T-cell (primary cell): ENCODE data around the gene MANSC4. TPM values are rescaled to one million over a fixed set of nuclear protein-coding genes. Genes with fewer than 3 reads are reported as not detected.
"Not testable (repeated sequence)": the region's sequence is repeated elsewhere in the genome, so short reads cannot be mapped to it uniquely, and the experiment has no call there.

Source experiments
- ATAC-seq, 4 experiments: fragments of 200-7000 bp in 3 of 4; fragments of 150-1000 bp in 1 of 4; cut with Tn5 transposase; replicated peaks in 1 of 4; 1 replicate in 3 of 4; 2 replicates in 1 of 4; pipeline ENCODE4 v1.10.0; 2021; ENCODE audit warnings: moderate library complexity in 3 of 4, mild to moderate bottlenecking in 2 of 4, moderate number of reproducible peaks in 1 of 4
- CTCF ChIA-PET, 2 donors: fragments of 300-600 bp; sonication (Branson Sonifier 250); formaldehyde crosslinking; loops; one replicate each; lab custom pipeline; 2022; ENCODE audit warnings: antibody characterized with exemption in 2 of 2; lab: Charles Lee
- POLR2A ChIA-PET, 2 donors: fragments of 300-600 bp; sonication (Branson Sonifier 250); formaldehyde crosslinking; loops; one replicate each; lab custom pipeline; 2022; ENCODE audit warnings: antibody characterized with exemption in 2 of 2; lab: Charles Lee
- DNase-seq, 35 experiments: peaks; one replicate each; pipeline versions ENCODE4 v3.0.0 to v3.0.0-alpha.2; 2013 to 2023
- H3K27ac ChIP-seq: one replicate; pipeline ENCODE4 v1.5.1; 2013; ENCODE audit warnings: low read length
- H3K27me3 ChIP-seq, 2 experiments: replicated peaks in 1 of 2; 1 replicate in 1 of 2; 2 replicates in 1 of 2; pipeline versions ENCODE4 v1.6.1 to v1.7.0; 2013; ENCODE audit warnings: low read length in 1 of 2, mixed read lengths in 1 of 2; ENCODE audit not compliant: control insufficient read depth in 2 of 2, insufficient read depth in 2 of 2; ENCODE audit errors: extremely low read depth in 1 of 2
- H3K36me3 ChIP-seq, 2 donors: 1 replicate in 1 of 2; 2 replicates in 1 of 2; pipeline versions ENCODE4 v1.6.1 to v1.7.0; 2013; ENCODE audit warnings: low read length in 1 of 2; ENCODE audit not compliant: control insufficient read depth in 2 of 2, insufficient read depth in 1 of 2; ENCODE audit errors: extremely low read depth in 1 of 2
- H3K4me1 ChIP-seq, 2 experiments: 1 replicate in 1 of 2; 2 replicates in 1 of 2; pipeline versions ENCODE4 v1.6.1 to v1.7.0; 2013; ENCODE audit warnings: low read length in 2 of 2, mixed read lengths in 1 of 2; ENCODE audit not compliant: insufficient read depth in 2 of 2, control insufficient read depth in 1 of 2; ENCODE audit errors: extremely low read depth in 1 of 2
- H3K4me3 ChIP-seq, 2 donors: 1 replicate in 1 of 2; 2 replicates in 1 of 2; pipeline versions ENCODE4 v1.5.1 to v1.7.0; 2013; ENCODE audit warnings: mild to moderate bottlenecking in 2 of 2, low read length in 1 of 2, moderate library complexity in 1 of 2; ENCODE audit not compliant: control insufficient read depth in 1 of 2; ENCODE audit errors: extremely low read depth in 1 of 2
- H3K9me3 ChIP-seq: 2 replicates; pipeline ENCODE4 v1.7.0; 2013
- H3K27ac Mint-ChIP-seq, 2 donors: one replicate each; pipeline ENCODE4 v1.8.0; 2020 to 2021; ENCODE audit warnings: mild to moderate bottlenecking in 2 of 2, mixed read lengths in 2 of 2
- H3K27me3 Mint-ChIP-seq, 2 donors: one replicate each; pipeline ENCODE4 v1.8.0; 2021 to 2022; ENCODE audit warnings: mixed read lengths in 2 of 2
- H3K36me3 Mint-ChIP-seq: one replicate; pipeline ENCODE4 v1.8.0; 2021; ENCODE audit warnings: mixed read lengths
- H3K4me1 Mint-ChIP-seq, 3 donors: one replicate each; pipeline ENCODE4 v1.8.0; 2020 to 2022; ENCODE audit warnings: mixed read lengths in 3 of 3, mild to moderate bottlenecking in 1 of 3
- H3K4me3 Mint-ChIP-seq, 3 donors: one replicate each; pipeline ENCODE4 v1.8.0; 2020 to 2022; ENCODE audit warnings: mild to moderate bottlenecking in 3 of 3, mixed read lengths in 3 of 3, moderate library complexity in 3 of 3
- H3K9me3 Mint-ChIP-seq, 3 donors: one replicate each; pipeline ENCODE4 v1.8.0; 2020 to 2022; ENCODE audit warnings: mixed read lengths in 3 of 3
- WGBS: methylation state at CpG from one replicate; pipeline ENCODE4 v1.1.5; 2013; ENCODE audit warnings: missing lambda C conversion rate; ENCODE audit not compliant: insufficient coverage; 5-methylcytosine and 5-hydroxymethylcytosine counted together
- total RNA-seq, 35 experiments: library from RNA in 6 of 35; stranded (reverse) in 6 of 35; fragments of 120-200 nt in 1 of 35; gene quantifications; one replicate each; pipeline versions ENCODE4 v1.2.1 to v1.2.4 and lab custom pipeline; 2013 to 2026

MANSC4 gene
- total RNA-seq, 5 donors from 2014 or later (not counting 1 experiment from before 2014, with no cell fraction given) = not detected

GRCh38 chr12:27754795-27755194 is 25.2 kb downstream of the MANSC4 start:
- ATAC-seq (no peak), DNase-seq (no peak)
- 100% methylated on average over 1 of the region's 3 CpGs for WGBS
- CTCF ChIA-PET = interaction anchor here (0.6 to 0.7 kb wide), 8 partner anchors 9 to 1053 kb away, joined by 3 to 6 read pairs (median 3); no protein-coding TSS in a partner anchor
- POLR2A ChIA-PET = interaction anchor here in 1 of 2 donors (0.6 to 0.7 kb wide), 2 partner anchors 50 to 550 kb away, joined by 3 to 4 read pairs; no protein-coding TSS in a partner anchor
- Mint-ChIP-seq H3K4me1 (no peaks in the 10 kb centered on the region), H3K4me3 (no peak overlapping the region), H3K27ac (no peak overlapping the region), H3K9me3 (no peaks in the 10 kb centered on the region), H3K36me3 (peaks cover 21% of the 10 kb centered on the region), H3K27me3 (no peaks in the 10 kb centered on the region)
- H3K27ac ChIP-seq = no peak overlapping the region
- H3K27me3 ChIP-seq = no peaks in the 10 kb centered on the region
- H3K36me3 ChIP-seq = peaks cover 3 to 8% of the 10 kb centered on the region in 2 donors
- no peaks in the 10 kb centered on the region for H3K9me3 ChIP-seq
- H3K4me1 ChIP-seq = no peaks in the 10 kb centered on the region
- H3K4me3 ChIP-seq = no peak overlapping the region

DNA sequence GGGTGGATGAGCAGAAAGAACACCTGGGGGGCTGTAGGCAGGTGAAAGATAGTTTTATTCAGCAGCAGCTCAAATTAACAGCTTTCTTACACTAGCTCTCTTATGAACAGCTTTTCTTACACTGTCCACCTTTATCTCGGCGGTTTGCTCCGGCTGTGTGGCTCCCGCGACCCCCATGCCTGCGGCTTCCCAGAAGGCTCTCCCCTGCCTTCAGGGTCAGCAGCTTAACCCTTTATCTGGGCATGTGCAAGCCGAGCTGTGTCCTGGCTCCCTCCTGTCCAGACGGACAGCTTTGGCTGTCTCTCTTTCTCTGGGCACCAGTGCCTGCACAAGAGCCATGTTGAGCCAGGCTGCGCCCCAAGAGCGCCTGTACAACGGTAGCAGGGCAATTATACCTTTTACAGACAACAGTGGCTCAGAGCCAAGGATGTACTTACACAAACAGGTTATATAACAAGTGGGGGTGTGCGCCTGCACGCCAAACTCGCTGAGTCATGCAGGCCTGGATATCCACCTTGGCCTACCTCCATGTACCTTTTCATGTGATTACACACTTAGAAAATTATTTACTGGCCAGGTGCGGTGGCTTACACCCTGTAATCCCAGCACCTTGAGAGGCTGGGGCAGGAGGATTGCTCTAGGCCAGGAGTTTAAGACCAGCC is 28.5 kb downstream of the MANSC4 start:
- H3K27ac Mint-ChIP-seq = no peak overlapping the region
- no peak overlapping the region for H3K4me3 ChIP-seq
- H3K4me1 Mint-ChIP-seq = no peaks in the 10 kb centered on the region
- CTCF ChIA-PET = no interaction called here
- DNase-seq = no peak
- 100% methylated on average over 10 of the region's 15 CpGs for WGBS
- no peak overlapping the region for H3K4me3 Mint-ChIP-seq
- peaks cover 3 to 13% of the 10 kb centered on the region in 2 donors for H3K36me3 ChIP-seq
- POLR2A ChIA-PET = no interaction called here
- no peaks in the 10 kb centered on the region for H3K27me3 ChIP-seq
- ATAC-seq = no peak
- no peaks in the 10 kb centered on the region for H3K9me3 ChIP-seq
- H3K27me3 Mint-ChIP-seq = no peaks in the 10 kb centered on the region
- no peak overlapping the region for H3K27ac ChIP-seq
- no peaks in the 10 kb centered on the region for H3K9me3 Mint-ChIP-seq
- peaks cover 20% of the 10 kb centered on the region for H3K36me3 Mint-ChIP-seq
- H3K4me1 ChIP-seq = no peaks in the 10 kb centered on the region

GRCh38 chr12:27747111-27747820 is 32.8 kb downstream of the MANSC4 start:
- Mint-ChIP-seq H3K36me3 (peaks cover 32% of the 10 kb centered on the region), H3K27me3 (no peaks in the 10 kb centered on the region), H3K9me3 (no peaks in the 10 kb centered on the region), H3K4me1 (no peaks in the 10 kb centered on the region), H3K4me3 (no peak overlapping the region), H3K27ac (no peak overlapping the region)
- no CpG with 5 or more reads among the region's 3 CpGs for WGBS
- Histone ChIP-seq H3K4me3 (no peak overlapping the region), H3K27me3 (no peaks in the 10 kb centered on the region), H3K27ac (no peak overlapping the region), H3K36me3 (peaks cover 5 to 29% of the 10 kb centered on the region in 2 donors), H3K4me1 (no peaks in the 10 kb centered on the region), H3K9me3 (no peaks in the 10 kb centered on the region)
- ATAC-seq (no peak), DNase-seq (no peak)
- CTCF ChIA-PET = no interaction called here
- POLR2A ChIA-PET = no interaction called here

GRCh38 chr12:27745734-27746133 is 34.3 kb downstream of the MANSC4 start:
- POLR2A ChIA-PET, H3K27ac ChIP-seq, H3K27me3 ChIP-seq, H3K9me3 ChIP-seq, H3K9me3 Mint-ChIP-seq, DNase-seq, H3K4me3 Mint-ChIP-seq, ATAC-seq, H3K4me1 ChIP-seq, H3K27me3 Mint-ChIP-seq, H3K4me3 ChIP-seq, H3K4me1 Mint-ChIP-seq, H3K27ac Mint-ChIP-seq: not testable (repeated sequence)
- no CpG with 5 or more reads among the region's 1 CpG for WGBS
- CTCF ChIA-PET = interaction anchor here in 1 of 2 donors (0.5 to 1.8 kb wide), 3 partner anchors 9 to 41 kb away, joined by 3 to 6 read pairs (median 3); no protein-coding TSS in a partner anchor
- peaks cover 5 to 29% of the 10 kb centered on the region in 2 donors for H3K36me3 ChIP-seq
- H3K36me3 Mint-ChIP-seq = peaks cover 35% of the 10 kb centered on the region

DNA sequence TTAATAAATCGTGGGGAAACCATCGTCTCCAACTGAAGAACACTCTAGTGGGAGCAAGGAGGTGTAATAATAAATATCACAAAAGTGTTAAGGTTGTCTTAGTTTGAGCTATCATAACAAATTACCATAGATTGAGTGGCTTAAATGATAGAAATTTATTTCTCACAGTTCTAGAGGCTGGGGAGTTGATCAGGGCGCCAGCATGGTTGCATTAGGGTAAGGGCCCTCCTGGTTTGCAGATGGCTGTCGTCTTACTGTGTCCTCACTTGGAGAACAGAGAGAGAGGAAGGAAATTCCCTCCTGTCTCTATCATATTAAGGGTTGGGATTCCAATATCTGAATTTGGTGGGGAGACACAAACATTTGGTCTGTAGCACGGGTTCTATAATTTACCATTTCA is 36.4 kb downstream of the MANSC4 start:
- CTCF ChIA-PET = no interaction called here
- peaks cover 5 to 38% of the 10 kb centered on the region in 2 donors for H3K36me3 ChIP-seq

DNA sequence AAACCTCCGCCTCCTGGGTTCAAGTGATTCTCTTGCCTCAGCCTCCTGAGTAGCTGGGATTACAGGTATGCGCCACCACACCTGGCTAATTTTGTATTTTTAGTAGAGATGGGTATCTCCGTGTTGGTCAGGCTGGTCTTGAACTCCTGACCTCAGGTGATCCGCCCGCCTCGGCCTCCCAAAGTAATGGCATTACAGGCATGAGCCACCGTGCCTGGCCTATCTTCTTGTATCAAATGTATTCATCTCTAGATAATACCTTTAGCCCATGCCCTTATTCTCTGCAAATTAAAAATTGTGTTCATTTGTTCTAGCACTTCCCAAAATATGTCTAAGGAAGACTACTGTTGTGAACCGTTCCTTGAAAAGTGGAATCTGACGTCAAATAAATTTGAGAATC is 45.7 kb downstream of the MANSC4 start:
- CTCF ChIA-PET = interaction anchor here (0.7 to 5.5 kb wide), 10 partner anchors 84 to 1588 kb away, joined by 3 to 52 read pairs (median 5); no protein-coding TSS in a partner anchor
- H3K9me3 Mint-ChIP-seq, DNase-seq, H3K27me3 Mint-ChIP-seq, H3K27ac ChIP-seq, H3K27ac Mint-ChIP-seq, ATAC-seq, H3K27me3 ChIP-seq, POLR2A ChIA-PET, H3K4me1 Mint-ChIP-seq, H3K9me3 ChIP-seq, H3K4me3 ChIP-seq, H3K4me3 Mint-ChIP-seq, H3K4me1 ChIP-seq: not testable (repeated sequence)
- H3K36me3 ChIP-seq = peaks cover 0 to 43% of the 10 kb centered on the region in 2 donors
- 100% methylated on average over 5 of the region's 9 CpGs for WGBS
- H3K36me3 Mint-ChIP-seq = peaks cover 30% of the 10 kb centered on the region

More for the DNA sequence above, 36.4 kb downstream of the MANSC4 start:
- Mint-ChIP-seq H3K9me3 (no peaks in the 10 kb centered on the region), H3K27ac (no peak overlapping the region), H3K27me3 (no peaks in the 10 kb centered on the region), H3K36me3 (peaks cover 38% of the 10 kb centered on the region), H3K4me1 (no peaks in the 10 kb centered on the region), H3K4me3 (no peak overlapping the region)
- H3K4me1 ChIP-seq = no peaks in the 10 kb centered on the region
- no peak overlapping the region for H3K27ac ChIP-seq
- H3K4me3 ChIP-seq = no peak overlapping the region
- H3K9me3 ChIP-seq = no peaks in the 10 kb centered on the region
- DNase-seq = no peak
- no peak for ATAC-seq
- POLR2A ChIA-PET = no interaction called here
- no CpG with 5 or more reads among the region's 5 CpGs for WGBS
- H3K27me3 ChIP-seq = no peaks in the 10 kb centered on the region
